GM23248 (cell line): ENCODE measurements around the gene CACNB2. TPM values are rescaled to one million over a fixed set of nuclear protein-coding genes. Genes with fewer than 3 reads are reported as not detected.

Source experiments
- DNase-seq: peaks from one replicate; pipeline ENCODE4 v3.0.0-alpha.2; 2015
- H2AFZ ChIP-seq: fragments of 200-600 bp; sonication (generic); 2 replicates; pipeline ENCODE4 v1.6.1; 2016; ENCODE audit warnings: antibody characterized with exemption
- H3F3A ChIP-seq: fragments of 200-600 bp; sonication (generic); 2 replicates; pipeline ENCODE4 v1.6.1; 2016; ENCODE audit warnings: mild to moderate bottlenecking, antibody characterized with exemption, mixed run types; ENCODE audit not compliant: insufficient read depth
- H3K27ac ChIP-seq: fragments of 200-600 bp; sonication (generic); 2 replicates; pipeline ENCODE4 v1.5.1; 2016; ENCODE audit warnings: mild to moderate bottlenecking
- H3K27me3 ChIP-seq: fragments of 200-600 bp; sonication (generic); replicated peaks from 2 replicates; pipeline ENCODE4 v1.6.1; 2016; ENCODE audit warnings: mild to moderate bottlenecking; ENCODE audit not compliant: insufficient read depth
- H3K36me3 ChIP-seq: fragments of 200-600 bp; sonication (generic); 2 replicates; pipeline ENCODE4 v1.6.1; 2016; ENCODE audit warnings: low read depth, mild to moderate bottlenecking
- H3K4me1 ChIP-seq: fragments of 200-600 bp; sonication (generic); 2 replicates; pipeline ENCODE4 v1.6.1; 2016; ENCODE audit warnings: mild to moderate bottlenecking; ENCODE audit not compliant: insufficient read depth
- H3K4me2 ChIP-seq: fragments of 200-600 bp; sonication (generic); one replicate; pipeline ENCODE4 v1.6.1; 2016; ENCODE audit warnings: mild to moderate bottlenecking; ENCODE audit not compliant: unreplicated experiment
- H3K4me3 ChIP-seq: fragments of 200-600 bp; sonication (generic); 2 replicates; pipeline ENCODE4 v1.5.1; 2016; ENCODE audit warnings: mild to moderate bottlenecking
- H3K79me2 ChIP-seq: fragments of 200-600 bp; sonication (generic); 2 replicates; pipeline ENCODE4 v1.6.1; 2016; ENCODE audit warnings: mild to moderate bottlenecking; ENCODE audit not compliant: insufficient read depth
- H3K9ac ChIP-seq: fragments of 200-600 bp; sonication (generic); 2 replicates; pipeline ENCODE4 v1.6.1; 2016; ENCODE audit warnings: mild to moderate bottlenecking
- H3K9me2 ChIP-seq: fragments of 200-600 bp; sonication (generic); 2 replicates; pipeline ENCODE4 v1.6.1; 2016; ENCODE audit warnings: mixed run types, mild to moderate bottlenecking, moderate library complexity; ENCODE audit not compliant: insufficient read depth
- H3K9me3 ChIP-seq: fragments of 200-600 bp; sonication (generic); one replicate; pipeline ENCODE4 v1.6.1; 2017; ENCODE audit warnings: low read depth
- H4K20me1 ChIP-seq: fragments of 200-600 bp; sonication (generic); 2 replicates; pipeline ENCODE4 v1.6.0; 2016; ENCODE audit not compliant: insufficient read depth
- EZH2 ChIP-seq: fragments of 200-600 bp; sonication (generic); IDR thresholded peaks from 2 replicates; pipeline ENCODE4 v1.6.1; 2018; ENCODE audit warnings: antibody characterized with exemption, mild to moderate bottlenecking; ENCODE audit not compliant: insufficient read depth, poor library complexity, severe bottlenecking
- EZH2phosphoT487 ChIP-seq: fragments of 200-600 bp; sonication (generic); IDR thresholded peaks from 2 replicates; pipeline ENCODE4 v1.6.1; 2018; ENCODE audit warnings: antibody characterized with exemption, moderate library complexity, mild to moderate bottlenecking, low read depth; ENCODE audit not compliant: insufficient read depth
- WGBS, 2 experiments: methylation state at CpG; one replicate each; pipeline ENCODE4 v1.1.6; 2015 to 2017; ENCODE audit warnings: low lambda C conversion rate in 2 of 2, low coverage in 1 of 2; ENCODE audit errors: missing lambda C conversion rate in 2 of 2; 5-methylcytosine and 5-hydroxymethylcytosine counted together
- in situ Hi-C: fragments of 300-500 bp; cut with MboI; formaldehyde crosslinking; loops from 2 replicates; pipeline ENCODE4 v1.15.0; 2020
- polyA plus RNA-seq: library from polyadenylated mRNA; unstranded; fragments of >200 nt; fragmentation: Nextera tagmentation; extraction: Ambion mirVana; gene quantifications from 2 replicates; pipeline ENCODE4 v1.2.1, GENCODE V29; 2016
- total RNA-seq: library from RNA; depleted of rRNA; stranded (reverse); fragments of >200 nt; shearing (Covaris generic); gene quantifications from 2 replicates; pipeline ENCODE4 v1.2.3, GENCODE V29; 2014

The CACNB2 gene
- total and polyA plus RNA-seq, 2 experiments from 2014 or later = 0.31 to 0.32 TPM

DNA sequence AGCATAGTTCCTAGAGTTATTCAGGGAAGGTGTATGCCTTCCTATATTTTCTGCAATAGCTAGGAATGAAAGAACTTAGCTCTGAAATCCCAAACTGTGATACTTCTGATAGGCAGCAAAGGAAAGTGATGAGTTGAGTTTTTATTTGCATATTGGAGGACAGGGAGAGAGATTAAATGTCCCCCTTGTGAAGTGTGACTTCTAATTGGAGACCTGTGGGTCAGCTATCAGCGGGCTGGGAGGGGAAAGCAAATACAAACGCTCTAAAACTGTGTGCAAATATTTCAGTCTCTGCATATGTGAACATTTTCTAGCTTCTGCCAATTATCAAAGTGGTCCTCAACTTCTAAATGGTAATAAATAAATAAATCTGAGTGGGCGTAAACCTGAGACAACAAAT is 203.3 kb downstream of the CACNB2 start:
- no peak overlapping the region for H3K4me3 ChIP-seq
- no peak overlapping the region for H2AFZ ChIP-seq
- no peaks in the 10 kb centered on the region for H3K9me3 ChIP-seq
- no peak overlapping the region for H3K27ac ChIP-seq
- no peak overlapping the region for H3K9ac ChIP-seq
- H3K36me3 ChIP-seq = no peaks in the 10 kb centered on the region
- TF ChIP-seq EZH2phosphoT487 (no peak), EZH2 (no peak)
- no peak for DNase-seq
- WGBS, 2 experiments = 90 to 98% methylated on average over 3 of the region's 3 CpGs
- no peaks in the 10 kb centered on the region for H3K9me2 ChIP-seq
- in situ Hi-C loops = no loop called here
- H3K27me3 ChIP-seq = no peaks in the 10 kb centered on the region
- H3K4me2 ChIP-seq = no peak overlapping the region
- H3F3A ChIP-seq = no peaks in the 10 kb centered on the region
- H3K79me2 ChIP-seq = no peaks in the 10 kb centered on the region
- H4K20me1 ChIP-seq = no peaks in the 10 kb centered on the region
- H3K4me1 ChIP-seq = 0 out of 2 replicates have a peak, but pooled peaks cover 5% of the 10 kb centered on the region

DNA sequence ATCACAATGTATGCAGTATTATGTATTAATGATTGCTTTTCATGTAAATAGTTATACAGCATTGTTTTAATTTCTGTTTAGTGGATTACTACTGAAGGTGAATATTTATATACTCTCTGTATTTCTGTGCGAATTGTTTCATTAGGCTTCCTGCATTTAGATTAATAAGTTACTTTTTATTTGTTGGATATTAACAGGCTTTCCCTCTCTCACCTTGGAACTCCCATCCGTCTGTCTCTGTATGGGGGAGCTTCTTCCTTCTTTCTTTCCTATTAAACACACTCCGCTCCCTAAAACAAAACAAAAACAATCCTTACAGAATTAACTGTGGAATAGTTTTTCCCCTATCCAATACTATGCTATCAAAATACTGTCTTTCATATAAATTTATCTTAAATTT is 205.1 kb downstream of the CACNB2 start:
- Histone ChIP-seq H3K9me3 (no peaks in the 10 kb centered on the region), H3K4me2 (no peak overlapping the region), H3K4me1 (0 out of 2 replicates have a peak, but pooled peaks cover 2% of the 10 kb centered on the region), H3K36me3 (no peaks in the 10 kb centered on the region), H3K9me2 (no peaks in the 10 kb centered on the region), H3K4me3 (no peak overlapping the region), H3F3A (no peaks in the 10 kb centered on the region), H3K27me3 (no peaks in the 10 kb centered on the region), H3K9ac (no peak overlapping the region), H3K27ac (no peak overlapping the region), H4K20me1 (no peaks in the 10 kb centered on the region), H2AFZ (no peak overlapping the region), H3K79me2 (no peaks in the 10 kb centered on the region)
- TF ChIP-seq EZH2 (no peak), EZH2phosphoT487 (no peak)
- in situ Hi-C loops = no loop called here
- WGBS, 2 experiments = 83 to 86% methylated on average over 3 of the region's 3 CpGs
- no peak for DNase-seq

DNA sequence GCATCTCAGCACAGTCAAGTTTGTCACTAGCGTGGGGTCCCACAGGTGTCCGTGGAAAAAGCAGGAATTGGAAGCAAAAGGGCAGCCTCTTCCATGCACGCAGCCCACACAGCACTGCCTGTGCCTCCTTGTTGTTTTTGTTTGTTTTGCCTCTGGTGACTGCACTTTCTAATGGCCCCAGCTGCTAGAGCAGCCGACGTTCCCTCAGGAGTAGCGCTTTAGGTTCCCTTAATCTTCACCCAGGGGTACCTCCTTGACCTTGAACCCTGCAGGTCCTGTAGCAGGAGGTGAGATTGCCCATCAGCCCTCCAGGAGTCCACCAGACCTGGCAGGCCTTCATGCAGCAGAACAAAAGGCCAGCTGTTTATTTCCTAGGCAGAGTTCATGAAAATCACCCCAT is 210.1 kb downstream of the CACNB2 start:
- H3K4me1 ChIP-seq = no peaks in the 10 kb centered on the region
- no peak overlapping the region for H3K4me3 ChIP-seq
- TF ChIP-seq EZH2 (no peak), EZH2phosphoT487 (no peak)
- H3K79me2 ChIP-seq = no peaks in the 10 kb centered on the region
- H3K27ac ChIP-seq = no peak overlapping the region
- no peaks in the 10 kb centered on the region for H3K9me3 ChIP-seq
- H3F3A ChIP-seq = no peaks in the 10 kb centered on the region
- no peaks in the 10 kb centered on the region for H4K20me1 ChIP-seq
- H3K4me2 ChIP-seq = no peak overlapping the region
- no peak overlapping the region for H2AFZ ChIP-seq
- in situ Hi-C loops = no loop called here
- H3K27me3 ChIP-seq = no peaks in the 10 kb centered on the region
- H3K9me2 ChIP-seq = no peaks in the 10 kb centered on the region
- WGBS, 2 experiments = 82% methylated on average over 6 of the region's 6 CpGs
- no peaks in the 10 kb centered on the region for H3K36me3 ChIP-seq
- DNase-seq = no peak
- H3K9ac ChIP-seq = no peak overlapping the region

DNA sequence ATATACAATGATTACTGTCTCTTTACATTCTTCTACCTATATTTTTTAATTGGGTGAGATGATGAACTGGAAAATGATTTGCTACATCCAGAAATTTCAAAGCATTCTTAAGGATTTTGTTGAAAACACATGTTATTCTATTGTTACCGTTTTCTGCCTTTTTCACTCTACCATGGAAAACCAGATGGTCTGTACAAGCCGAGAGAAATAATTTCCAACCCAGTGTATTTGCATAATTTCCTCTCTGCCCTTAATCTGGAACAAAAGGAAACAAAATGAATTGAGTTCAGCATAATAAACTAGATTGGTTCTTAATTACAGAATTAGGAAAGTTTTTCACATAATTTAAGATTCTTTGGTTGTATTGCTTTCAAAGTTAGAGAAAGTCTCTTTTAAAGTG is 211.2 kb downstream of the CACNB2 start:
- H3K4me2 ChIP-seq = no peak overlapping the region

DNA sequence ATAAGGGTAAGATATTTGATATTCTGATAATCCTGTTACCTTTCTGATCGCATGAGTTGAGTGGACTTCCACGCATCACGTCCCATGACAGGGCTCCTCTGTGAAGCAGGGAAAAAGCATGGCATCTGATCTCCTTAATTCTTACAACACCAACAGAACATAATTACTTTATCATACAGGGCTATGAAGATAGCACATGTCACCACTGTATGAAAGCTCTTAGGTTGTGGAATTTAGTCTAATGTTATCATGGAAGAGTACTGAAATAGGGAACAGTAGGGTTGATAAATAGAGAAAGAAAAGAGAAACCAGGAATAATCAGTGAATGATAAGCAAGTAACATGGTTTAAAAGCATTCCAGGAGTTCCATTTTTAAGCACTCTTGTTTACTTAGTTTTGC is 212.0 kb downstream of the CACNB2 start:
- no peaks in the 10 kb centered on the region for H3K36me3 ChIP-seq
- H3F3A ChIP-seq = no peaks in the 10 kb centered on the region
- TF ChIP-seq EZH2phosphoT487 (no peak), EZH2 (no peak)
- no peaks in the 10 kb centered on the region for H3K9me3 ChIP-seq
- H3K9me2 ChIP-seq = no peaks in the 10 kb centered on the region
- in situ Hi-C loops = no loop called here
- H4K20me1 ChIP-seq = no peaks in the 10 kb centered on the region
- H2AFZ ChIP-seq = no peak overlapping the region
- no peaks in the 10 kb centered on the region for H3K27me3 ChIP-seq
- H3K27ac ChIP-seq = no peak overlapping the region
- H3K4me3 ChIP-seq = no peak overlapping the region
- DNase-seq = no peak
- H3K79me2 ChIP-seq = no peaks in the 10 kb centered on the region
- 95 to 98% methylated on average over 3 of the region's 3 CpGs for WGBS, 2 experiments
- no peak overlapping the region for H3K4me2 ChIP-seq
- no peak overlapping the region for H3K9ac ChIP-seq
- no peaks in the 10 kb centered on the region for H3K4me1 ChIP-seq

More for the DNA sequence above, 211.2 kb downstream of the CACNB2 start:
- H2AFZ ChIP-seq = no peak overlapping the region
- H3K27me3 ChIP-seq = no peaks in the 10 kb centered on the region
- no peaks in the 10 kb centered on the region for H3F3A ChIP-seq
- WGBS, 2 experiments = 29 to 44% methylated on average over 2 of the region's 2 CpGs
- TF ChIP-seq EZH2phosphoT487 (no peak), EZH2 (no peak)
- H3K27ac ChIP-seq = no peak overlapping the region
- H3K9ac ChIP-seq = no peak overlapping the region
- H3K4me1 ChIP-seq = no peaks in the 10 kb centered on the region
- H3K79me2 ChIP-seq = no peaks in the 10 kb centered on the region
- DNase-seq = no peak
- H3K36me3 ChIP-seq = no peaks in the 10 kb centered on the region
- H3K9me2 ChIP-seq = no peaks in the 10 kb centered on the region
- in situ Hi-C loops = no loop called here
- H4K20me1 ChIP-seq = no peaks in the 10 kb centered on the region
- no peak overlapping the region for H3K4me3 ChIP-seq
- no peaks in the 10 kb centered on the region for H3K9me3 ChIP-seq
